C4-2B (cell line): ENCODE data around the gene MUC5AC.
"Not testable (repeated sequence)": the region's sequence is repeated elsewhere in the genome, so short reads cannot be mapped to it uniquely, and the experiment has no call there.

Experiments used
- ZFX ChIP-seq: fragments of 450-650 bp; IDR thresholded peaks from 2 replicates; pipeline ENCODE4 v1.6.1; 2017
- TF ChIP-seq, protein P1 (sequence below): fragments of 450-650 bp; conservative IDR thresholded peaks from 2 replicates; pipeline ENCODE4 v1.5.1; 2017; ENCODE audit warnings: mild to moderate bottlenecking

DNA sequence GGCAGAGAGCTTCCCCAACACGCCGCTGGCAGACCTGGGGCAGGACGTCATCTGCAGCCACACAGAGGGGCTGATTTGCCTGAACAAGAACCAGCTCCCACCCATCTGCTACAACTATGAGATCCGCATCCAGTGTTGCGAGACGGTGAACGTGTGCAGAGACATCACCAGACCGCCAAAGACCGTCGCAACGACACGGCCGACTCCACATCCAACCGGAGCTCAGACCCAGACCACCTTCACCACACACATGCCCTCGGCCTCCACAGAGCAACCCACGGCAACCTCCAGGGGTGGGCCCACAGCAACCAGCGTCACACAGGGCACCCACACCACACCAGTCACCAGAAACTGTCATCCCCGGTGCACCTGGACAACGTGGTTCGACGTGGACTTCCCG, 26.4 kb downstream of the MUC5AC start:
- TF ChIP-seq, protein P1, sequence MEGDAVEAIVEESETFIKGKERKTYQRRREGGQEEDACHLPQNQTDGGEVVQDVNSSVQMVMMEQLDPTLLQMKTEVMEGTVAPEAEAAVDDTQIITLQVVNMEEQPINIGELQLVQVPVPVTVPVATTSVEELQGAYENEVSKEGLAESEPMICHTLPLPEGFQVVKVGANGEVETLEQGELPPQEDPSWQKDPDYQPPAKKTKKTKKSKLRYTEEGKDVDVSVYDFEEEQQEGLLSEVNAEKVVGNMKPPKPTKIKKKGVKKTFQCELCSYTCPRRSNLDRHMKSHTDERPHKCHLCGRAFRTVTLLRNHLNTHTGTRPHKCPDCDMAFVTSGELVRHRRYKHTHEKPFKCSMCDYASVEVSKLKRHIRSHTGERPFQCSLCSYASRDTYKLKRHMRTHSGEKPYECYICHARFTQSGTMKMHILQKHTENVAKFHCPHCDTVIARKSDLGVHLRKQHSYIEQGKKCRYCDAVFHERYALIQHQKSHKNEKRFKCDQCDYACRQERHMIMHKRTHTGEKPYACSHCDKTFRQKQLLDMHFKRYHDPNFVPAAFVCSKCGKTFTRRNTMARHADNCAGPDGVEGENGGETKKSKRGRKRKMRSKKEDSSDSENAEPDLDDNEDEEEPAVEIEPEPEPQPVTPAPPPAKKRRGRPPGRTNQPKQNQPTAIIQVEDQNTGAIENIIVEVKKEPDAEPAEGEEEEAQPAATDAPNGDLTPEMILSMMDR = not testable (repeated sequence)
- not testable (repeated sequence) for TF ChIP-seq ZFX
